Measurements from ENCODE around the gene ADIPOR2. TPM values are rescaled to one million over a fixed set of nuclear protein-coding genes. Genes with fewer than 3 reads are reported as not detected.

ADIPOR2 gene
- polyA plus RNA-seq, 2 of the 4 experiments (the other 2 are of a cell fraction), result 60.4 to 65.4 TPM

- TF ChIP-seq USF2 (IDR thresholded peaks at IDR 0.05), result no peak
- TF ChIP-seq CEBPB (IDR thresholded peaks at IDR 0.05), result no peak
- TF ChIP-seq RNF2 (IDR thresholded peaks at IDR 0.05; ENCODE audit: borderline replicate concordance, low read depth), result no peak
- TF ChIP-seq GATA3 (IDR thresholded peaks at IDR 0.05; ENCODE audit: borderline replicate concordance), result no peak
- no peak for TF ChIP-seq ZSCAN20 (CRISPR knock-in tag; IDR thresholded peaks at IDR 0.05)
- no peak for TF ChIP-seq CBX2 (IDR thresholded peaks at IDR 0.05; ENCODE audit: borderline replicate concordance, low read depth)
- TF ChIP-seq NFE2L2 (conservative IDR thresholded peaks at IDR 0.05; ENCODE audit: low read length), result no peak
- no peak for TF ChIP-seq PBX3 (IDR thresholded peaks at IDR 0.05)
- no peak for TF ChIP-seq ELK1 (IDR thresholded peaks at IDR 0.05; ENCODE audit: low read depth, low read length)
- TF ChIP-seq FOSL2 (IDR thresholded peaks at IDR 0.05), result no peak
- TF ChIP-seq FOSL2 (CRISPR knock-in tag; IDR thresholded peaks at IDR 0.05), result no peak
These were observed 47.6 kb downstream of the ADIPOR2 start (continued) for GRCh38 chr12:1738446-1738845.

GRCh38 chr12:1739368-1739767 lies 48.5 kb downstream of the ADIPOR2 start:
- Histone ChIP-seq H3K27ac (no peak overlapping the region), H3K4me3 (no peak overlapping the region), H3K4me1 (peaks cover 16% of the 10 kb centered on the region; the same call in 1 of the 3 replicates), H3K9me3 (no peaks in the 10 kb centered on the region), H3K4me2 (no peak overlapping the region)
- whole genome bisulfite sequencing (ENCODE audit: missing lambda C conversion rate), result 94% methylated on average over 1 of the region's 1 CpG
- CTCF ChIA-PET, result interaction anchor here (1.2 kb wide), 1 partner anchor 52 kb away, joined by 3 read pairs; no protein-coding TSS in a partner anchor
- TF ChIP-seq EHF (CRISPR knock-in tag; IDR thresholded peaks at IDR 0.05), result no peak
- POLR2A ChIA-PET, result no interaction called here
- DNase-seq (ENCODE audit: low read depth in 1 of 2, low spot score in 1 of 2) (no peak), ATAC-seq (no peak), FAIRE-seq (no peak)

GRCh38 chr12:1740161-1740948 lies 49.5 kb downstream of the ADIPOR2 start:
- TF ChIP-seq HOXB13 (CRISPR knock-in tag; IDR thresholded peaks at IDR 0.05; ENCODE audit: low read depth) (no peak), FOXS1 (CRISPR knock-in tag; IDR thresholded peaks at IDR 0.05) (no peak), PBX3 (IDR thresholded peaks at IDR 0.05) (no peak), HOXB5 (CRISPR knock-in tag; IDR thresholded peaks at IDR 0.05) (no peak), MAFK (IDR thresholded peaks at IDR 0.05; ENCODE audit: partially characterized antibody) (no peak), NPAS2 (CRISPR knock-in tag; IDR thresholded peaks at IDR 0.05; ENCODE audit: borderline replicate concordance) (no peak), ATOH8 (CRISPR knock-in tag; IDR thresholded peaks at IDR 0.05; ENCODE audit: low read depth) (no peak), RNF2 (IDR thresholded peaks at IDR 0.05; ENCODE audit: borderline replicate concordance, low read depth) (no peak), RAD21 (conservative IDR thresholded peaks at IDR 0.05 in 1 of 2, IDR thresholded peaks at IDR 0.05 in 1 of 2) (no peak), KDM5A (IDR thresholded peaks at IDR 0.05) (no peak), ESRRA (IDR thresholded peaks at IDR 0.05; ENCODE audit: borderline replicate concordance, low read length) (no peak), MYC (IDR thresholded peaks at IDR 0.05; ENCODE audit: borderline replicate concordance, low read length) (no peak), RCOR1 (IDR thresholded peaks at IDR 0.05; ENCODE audit: low read depth, low read length) (no peak), CBX2 (IDR thresholded peaks at IDR 0.05; ENCODE audit: borderline replicate concordance, low read depth) (no peak), CBX8 (IDR thresholded peaks at IDR 0.05) (no peak), ZSCAN20 (CRISPR knock-in tag; IDR thresholded peaks at IDR 0.05) (no peak), EHMT2 (IDR thresholded peaks at IDR 0.05; ENCODE audit: low read depth) (no peak), PHF8 (IDR thresholded peaks at IDR 0.05; ENCODE audit: borderline replicate concordance, low read depth) (no peak), TFCP2L1 (CRISPR knock-in tag; IDR thresholded peaks at IDR 0.05) (no peak)
- Histone ChIP-seq H3K4me3 (no peak overlapping the region), H3K4me1 (peaks cover 16% of the 10 kb centered on the region; the same call in 1 of the 3 replicates), H3K27ac (no peak overlapping the region), H3K4me2 (no peak overlapping the region), H3K9me3 (no peaks in the 10 kb centered on the region)
- DNase-seq (ENCODE audit: low read depth in 1 of 2, low spot score in 1 of 2), result no peak
- ChIA-PET CTCF (interaction anchor here (1.2 to 1.7 kb wide), 3 partner anchors 14 to 51 kb away, joined by 3 read pairs; no protein-coding TSS in a partner anchor), POLR2A (no interaction called here)
- ATAC-seq, result peak in 1 of 2 experiments; percentile 25; a peak in 1 of 6 replicates
- FAIRE-seq, result peak; percentile 51
- WGBS (ENCODE audit: missing lambda C conversion rate), result 82% methylated on average over 5 of the region's 5 CpGs
